PC-9 (cell line): ENCODE results near the gene TBX10. TPM values are rescaled to one million over a fixed set of nuclear protein-coding genes. Genes with fewer than 3 reads are reported as not detected.

Experiments
- BruUV-seq: library from RNA; stranded (reverse); fragments of 400-500 nt; replicated peaks from 2 replicates; lab custom pipeline; 2021; lab: Mats Ljungman, UMichigan
- CTCF ChIA-PET: fragments of 300-600 bp; sonication (Branson Sonifier 250); formaldehyde crosslinking; loops from one replicate; lab custom pipeline; 2022; ENCODE audit warnings: antibody characterized with exemption; lab: Charles Lee
- POLR2A ChIA-PET: fragments of 300-600 bp; sonication (Branson Sonifier 250); formaldehyde crosslinking; loops from one replicate; lab custom pipeline; 2022; ENCODE audit warnings: antibody characterized with exemption; ENCODE audit not compliant: unreplicated experiment; lab: Charles Lee
- DNase-seq, 2 experiments: peaks; one replicate each; pipeline versions ENCODE4 v3.0.0 to v3.0.0-alpha.2; 2015 to 2022; ENCODE audit warnings: mixed read lengths in 1 of 2
- H2AFZ ChIP-seq: fragments of 200-600 bp; sonication (generic); 2 replicates; pipeline ENCODE4 v1.8.1; 2017; ENCODE audit warnings: antibody characterized with exemption
- H3F3A ChIP-seq: fragments of 200-600 bp; sonication (generic); 2 replicates; pipeline ENCODE4 v1.8.1; 2017; ENCODE audit warnings: antibody characterized with exemption, mild to moderate bottlenecking, low read depth; ENCODE audit not compliant: insufficient read depth
- H3K27ac ChIP-seq: fragments of 200-600 bp; sonication (generic); 2 replicates; pipeline ENCODE4 v1.6.1; 2016; ENCODE audit warnings: mixed run types
- H3K27me3 ChIP-seq: fragments of 200-600 bp; sonication (generic); 2 replicates; pipeline ENCODE4 v1.6.1; 2016; ENCODE audit warnings: low read depth, mixed run types; ENCODE audit not compliant: insufficient read depth
- H3K36me3 ChIP-seq: fragments of 200-600 bp; sonication (generic); 2 replicates; pipeline ENCODE4 v1.6.1; 2016; ENCODE audit warnings: low read depth, mixed run types
- H3K4me1 ChIP-seq: fragments of 200-600 bp; sonication (generic); replicated peaks from 2 replicates; pipeline ENCODE4 v1.6.1; 2016; ENCODE audit warnings: mixed run types; ENCODE audit not compliant: insufficient read depth
- H3K4me2 ChIP-seq: fragments of 200-600 bp; sonication (generic); 2 replicates; pipeline ENCODE4 v1.6.1; 2017; ENCODE audit warnings: mixed run types
- H3K4me3 ChIP-seq: fragments of 200-600 bp; sonication (generic); 2 replicates; pipeline ENCODE4 v1.6.1; 2016; ENCODE audit warnings: mixed run types
- H3K79me2 ChIP-seq: fragments of 200-600 bp; sonication (generic); 2 replicates; pipeline ENCODE4 v1.6.1; 2017; ENCODE audit warnings: low read depth, mixed run types
- H3K9me2 ChIP-seq: fragments of 200-600 bp; sonication (generic); 2 replicates; pipeline ENCODE4 v1.8.1; 2017; ENCODE audit warnings: mild to moderate bottlenecking; ENCODE audit not compliant: insufficient read depth
- H3K9me3 ChIP-seq: fragments of 200-600 bp; sonication (generic); 2 replicates; pipeline ENCODE4 v1.8.1; 2016; ENCODE audit warnings: low read depth; ENCODE audit not compliant: insufficient read depth
- H4K20me1 ChIP-seq: fragments of 200-600 bp; sonication (generic); 2 replicates; pipeline ENCODE4 v1.8.1; 2017; ENCODE audit not compliant: insufficient read depth
- EZH2 ChIP-seq: fragments of 200-600 bp; sonication (generic); IDR thresholded peaks from 2 replicates; pipeline ENCODE4 v1.8.0; 2017; ENCODE audit warnings: antibody characterized with exemption, low read depth
- intact Hi-C: fragments of 100-400 bp; cut with micrococcal nuclease; formaldehyde crosslinking; loops from one replicate; pipeline ENCODE4 v1.10.0; 2022; ENCODE audit not compliant: unreplicated experiment
- total RNA-seq: library from RNA; stranded (reverse); gene quantifications from 2 replicates; pipeline ENCODE4 v1.2.3, GENCODE V29; 2021
- TF ChIP-seq, protein P1 (sequence below): fragments of 200-600 bp; sonication (generic); conservative IDR thresholded peaks from 2 replicates; pipeline ENCODE4 v1.6.1; 2017; ENCODE audit warnings: mixed run types, antibody characterized with exemption, mild to moderate bottlenecking, moderate library complexity

Gene TBX10
- total RNA-seq, 1 experiment from 2014 or later: not detected

DNA sequence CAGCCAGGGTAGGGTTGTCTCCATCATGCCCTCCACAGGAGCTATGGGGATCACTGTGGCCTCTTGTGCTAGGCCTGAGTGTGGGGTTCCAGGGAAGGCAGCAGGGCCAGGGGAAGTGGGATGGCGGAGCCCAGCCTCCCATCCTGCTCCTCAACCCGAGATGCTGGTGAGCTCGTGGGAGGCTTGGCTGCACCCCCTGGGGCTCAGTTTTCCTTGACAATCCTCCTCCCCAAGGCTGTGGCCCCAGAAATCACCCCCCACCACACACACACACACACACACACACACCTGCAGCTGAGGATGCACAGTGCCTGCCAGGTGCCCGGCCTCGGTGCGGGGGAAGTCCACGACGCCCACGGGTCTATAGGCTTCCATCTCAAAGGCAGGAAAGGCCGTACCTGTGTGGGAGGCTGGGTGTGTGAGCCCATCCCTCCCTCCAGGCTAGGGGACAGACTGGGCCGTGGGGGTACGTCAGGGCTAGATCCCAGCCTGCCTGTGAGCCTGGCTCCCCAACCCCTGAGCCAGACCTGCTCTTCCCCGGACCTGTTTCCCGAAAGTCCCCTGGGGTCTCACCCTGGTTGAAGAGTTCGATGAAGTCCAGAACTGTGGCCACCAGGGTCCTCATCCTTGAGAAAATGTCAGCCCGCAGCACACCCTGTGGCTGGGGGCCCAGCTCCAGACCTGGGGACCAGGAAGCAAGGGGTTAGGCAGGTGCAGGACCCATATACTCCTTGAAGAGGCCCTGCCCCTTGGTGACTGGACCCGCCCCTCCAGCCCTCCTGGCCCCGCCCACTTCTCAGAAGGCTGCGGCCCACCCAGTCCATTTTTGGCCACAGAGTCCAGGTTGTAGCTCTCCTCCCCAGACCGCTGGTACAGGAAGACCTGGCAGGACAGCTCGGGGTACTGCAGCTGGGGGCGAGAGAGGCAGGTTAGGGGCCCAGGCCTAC lies 5.2 kb upstream of the TBX10 start:
- H3K9me2 ChIP-seq: no peaks in the 10 kb centered on the region
- no peak overlapping the region for H2AFZ ChIP-seq
- ChIA-PET POLR2A (no interaction called here), CTCF (interaction anchor here (0.7 to 1.2 kb wide), 2 partner anchors 14 to 15 kb away, joined by 3 to 5 read pairs; no protein-coding TSS in a partner anchor)
- H3K9me3 ChIP-seq: no peaks in the 10 kb centered on the region
- no peak overlapping the region for H3K27ac ChIP-seq
- DNase-seq: no peak
- H3K4me2 ChIP-seq: no peak overlapping the region
- no peaks in the 10 kb centered on the region for H3K79me2 ChIP-seq
- no peak overlapping the region for H3K4me3 ChIP-seq
- intact Hi-C loops: no loop called here
- H4K20me1 ChIP-seq: no peaks in the 10 kb centered on the region
- no peaks in the 10 kb centered on the region for H3K36me3 ChIP-seq
- peaks cover 21% of the 10 kb centered on the region for H3F3A ChIP-seq
- peaks cover 13% of the 10 kb centered on the region for H3K27me3 ChIP-seq
- no peak for TF ChIP-seq EZH2
- TF ChIP-seq, protein P1, sequence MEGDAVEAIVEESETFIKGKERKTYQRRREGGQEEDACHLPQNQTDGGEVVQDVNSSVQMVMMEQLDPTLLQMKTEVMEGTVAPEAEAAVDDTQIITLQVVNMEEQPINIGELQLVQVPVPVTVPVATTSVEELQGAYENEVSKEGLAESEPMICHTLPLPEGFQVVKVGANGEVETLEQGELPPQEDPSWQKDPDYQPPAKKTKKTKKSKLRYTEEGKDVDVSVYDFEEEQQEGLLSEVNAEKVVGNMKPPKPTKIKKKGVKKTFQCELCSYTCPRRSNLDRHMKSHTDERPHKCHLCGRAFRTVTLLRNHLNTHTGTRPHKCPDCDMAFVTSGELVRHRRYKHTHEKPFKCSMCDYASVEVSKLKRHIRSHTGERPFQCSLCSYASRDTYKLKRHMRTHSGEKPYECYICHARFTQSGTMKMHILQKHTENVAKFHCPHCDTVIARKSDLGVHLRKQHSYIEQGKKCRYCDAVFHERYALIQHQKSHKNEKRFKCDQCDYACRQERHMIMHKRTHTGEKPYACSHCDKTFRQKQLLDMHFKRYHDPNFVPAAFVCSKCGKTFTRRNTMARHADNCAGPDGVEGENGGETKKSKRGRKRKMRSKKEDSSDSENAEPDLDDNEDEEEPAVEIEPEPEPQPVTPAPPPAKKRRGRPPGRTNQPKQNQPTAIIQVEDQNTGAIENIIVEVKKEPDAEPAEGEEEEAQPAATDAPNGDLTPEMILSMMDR: no peak
- no peaks in the 10 kb centered on the region for H3K4me1 ChIP-seq
- BruUV-seq: no TSS peak

- ChIA-PET POLR2A (no interaction called here), CTCF (interaction anchor here (1.2 kb wide), 1 partner anchor 15 kb away, joined by 3 read pairs; no protein-coding TSS in a partner anchor)
- Histone ChIP-seq H3F3A (peaks cover 14% of the 10 kb centered on the region), H3K36me3 (no peaks in the 10 kb centered on the region), H3K4me1 (no peaks in the 10 kb centered on the region), H3K4me2 (no peak overlapping the region), H3K9me3 (no peaks in the 10 kb centered on the region), H3K27me3 (peaks cover 17% of the 10 kb centered on the region), H2AFZ (no peak overlapping the region), H4K20me1 (no peaks in the 10 kb centered on the region), H3K4me3 (no peak overlapping the region), H3K9me2 (no peaks in the 10 kb centered on the region), H3K79me2 (no peaks in the 10 kb centered on the region), H3K27ac (no peak overlapping the region)
- TF ChIP-seq, protein P1: peak; percentile 62
- TF ChIP-seq EZH2: no peak
- intact Hi-C loops: no loop called here
- DNase-seq: peak; percentile 32 to 57
- no TSS peak for BruUV-seq
Measured at GRCh38 chr11:67644042-67644441, 4.5 kb upstream of the TBX10 start.

GRCh38 chr11:67642173-67643120 lies 2.9 kb upstream of the TBX10 start:
- no peak for DNase-seq
- intact Hi-C loops: no loop called here
- Histone ChIP-seq H3K4me3 (no peak overlapping the region), H3K27ac (no peak overlapping the region), H3F3A (no peaks in the 10 kb centered on the region; the same call in 1 of the 2 replicates), H3K79me2 (no peaks in the 10 kb centered on the region), H4K20me1 (no peaks in the 10 kb centered on the region), H2AFZ (no peak overlapping the region), H3K9me2 (no peaks in the 10 kb centered on the region), H3K4me2 (no peak overlapping the region), H3K36me3 (no peaks in the 10 kb centered on the region), H3K27me3 (peaks cover 17% of the 10 kb centered on the region), H3K4me1 (no peaks in the 10 kb centered on the region), H3K9me3 (no peaks in the 10 kb centered on the region)
- BruUV-seq: no TSS peak
- TF ChIP-seq, protein P1: no peak
- no peak for TF ChIP-seq EZH2
- ChIA-PET CTCF (no interaction called here), POLR2A (no interaction called here)
